Measurements from ENCODE around the gene STKLD1.
A peak's percentile ranks its signal among the peaks of the same experiment; 100 is the strongest.

STKLD1 gene

DNA sequence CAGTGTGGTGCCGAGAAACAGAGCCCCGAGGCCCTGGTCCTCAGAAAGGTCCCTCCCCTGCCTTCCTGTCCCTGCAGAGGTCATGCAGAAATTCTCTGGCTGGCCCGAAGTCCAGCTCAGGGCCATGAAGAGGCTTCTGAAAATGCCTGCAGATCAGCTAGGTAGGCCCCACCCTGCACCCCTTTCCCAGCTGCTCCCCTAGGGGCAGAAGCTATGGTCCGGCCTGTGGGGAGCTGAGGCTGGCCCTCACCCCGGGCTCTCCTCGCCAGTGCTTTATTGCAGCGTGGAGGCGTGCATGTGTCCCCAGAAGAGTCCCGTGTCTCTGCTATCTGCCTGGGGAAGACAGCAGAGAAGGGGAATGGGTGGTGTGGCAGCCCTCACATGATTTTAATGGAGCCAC is 21.7 kb downstream of the STKLD1 start:
- no peaks in the 10 kb centered on the region for H3K36me3 ChIP-seq (ENCODE audit: control insufficient read depth, insufficient read depth, low read length)
- no peak overlapping the region for H3K4me3 ChIP-seq (ENCODE audit: low read length)
- H3K9ac ChIP-seq (ENCODE audit: low read length), result no peak overlapping the region
- no peak overlapping the region for H3K27ac ChIP-seq (ENCODE audit: low read depth, low read length)
- H3K4me1 ChIP-seq (ENCODE audit: control insufficient read depth, insufficient read depth, low read length), result no peaks in the 10 kb centered on the region
- H3K27me3 ChIP-seq (ENCODE audit: control insufficient read depth, insufficient read depth, low read length), result peaks cover 2% of the 10 kb centered on the region

DNA sequence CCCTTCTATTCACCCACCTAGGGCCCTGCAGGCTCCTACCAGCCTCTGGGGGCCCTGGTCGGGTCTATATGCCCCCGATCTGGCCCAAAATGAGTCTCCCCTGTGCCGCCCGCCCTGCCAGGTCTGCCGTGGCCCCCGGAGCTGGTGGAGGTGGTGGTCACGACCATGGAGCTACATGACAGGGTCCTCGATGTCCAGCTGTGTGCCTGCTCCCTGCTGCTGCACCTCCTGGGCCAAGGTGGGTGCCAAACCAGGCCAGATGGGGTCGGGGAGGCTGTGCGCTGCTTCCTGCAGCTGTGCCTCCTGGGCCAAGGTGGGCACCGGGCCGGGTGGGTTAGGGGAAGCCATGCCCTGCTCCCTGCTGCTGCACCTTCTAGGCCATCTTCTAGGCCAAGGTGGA is 24.1 kb downstream of the STKLD1 start:
- H3K9ac ChIP-seq (ENCODE audit: low read length), result no peak overlapping the region
- H3K36me3 ChIP-seq (ENCODE audit: control insufficient read depth, insufficient read depth, low read length), result no peaks in the 10 kb centered on the region
- no peak overlapping the region for H3K4me3 ChIP-seq (ENCODE audit: low read length)
- H3K4me1 ChIP-seq (ENCODE audit: control insufficient read depth, insufficient read depth, low read length), result no peaks in the 10 kb centered on the region
- no peak overlapping the region for H3K27ac ChIP-seq (ENCODE audit: low read depth, low read length)
- H3K27me3 ChIP-seq (ENCODE audit: control insufficient read depth, insufficient read depth, low read length), result peaks cover 1% of the 10 kb centered on the region

DNA sequence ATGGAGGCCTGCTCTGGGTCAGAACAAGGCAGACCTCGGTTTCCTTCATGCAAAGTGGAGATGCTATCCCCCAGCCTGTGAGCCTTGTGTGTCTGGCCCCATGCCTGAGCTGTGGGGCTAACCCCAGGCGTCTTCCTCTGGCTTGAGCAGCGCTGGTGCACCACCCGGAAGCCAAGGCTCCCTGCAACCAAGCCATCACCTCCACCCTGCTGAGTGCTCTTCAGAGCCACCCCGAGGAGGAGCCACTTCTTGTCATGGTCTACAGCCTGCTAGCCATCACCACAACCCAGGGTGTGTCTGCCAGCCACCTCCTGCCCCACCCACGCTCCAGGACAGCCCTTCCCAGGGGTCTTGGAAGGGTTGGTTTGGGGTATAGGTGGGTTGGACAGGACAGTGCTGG is 25.4 kb downstream of the STKLD1 start:
- Histone ChIP-seq H3K27me3 (ENCODE audit: control insufficient read depth, insufficient read depth, low read length) (no peaks in the 10 kb centered on the region), H3K27ac (ENCODE audit: low read depth, low read length) (no peak overlapping the region), H3K4me1 (ENCODE audit: control insufficient read depth, insufficient read depth, low read length) (no peaks in the 10 kb centered on the region), H3K4me3 (ENCODE audit: low read length) (no peak overlapping the region), H3K9ac (ENCODE audit: low read length) (no peak overlapping the region), H3K36me3 (ENCODE audit: control insufficient read depth, insufficient read depth, low read length) (peaks cover 7% of the 10 kb centered on the region)

DNA sequence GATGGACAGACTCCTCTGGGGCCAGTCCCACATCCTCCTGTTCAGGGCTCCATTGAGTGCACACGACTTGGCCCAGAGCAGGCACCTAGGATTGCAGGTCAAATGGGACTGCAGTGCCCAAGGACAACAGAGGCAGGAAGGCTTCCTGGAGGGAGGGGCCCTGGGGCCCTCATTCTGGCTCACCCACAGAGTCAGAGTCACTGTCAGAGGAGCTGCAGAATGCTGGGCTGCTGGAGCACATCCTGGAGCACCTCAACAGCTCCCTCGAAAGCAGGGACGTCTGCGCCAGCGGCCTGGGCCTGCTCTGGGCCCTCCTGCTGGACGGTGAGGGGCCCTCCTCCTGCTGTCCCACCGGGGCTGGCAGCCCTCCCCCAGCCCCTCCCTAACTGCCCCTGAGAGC is 26.5 kb downstream of the STKLD1 start:
- H3K4me3 ChIP-seq (ENCODE audit: low read length), result no peak overlapping the region
- H3K27ac ChIP-seq (ENCODE audit: low read depth, low read length), result no peak overlapping the region
- no peaks in the 10 kb centered on the region for H3K4me1 ChIP-seq (ENCODE audit: control insufficient read depth, insufficient read depth, low read length)
- peaks cover 8% of the 10 kb centered on the region for H3K36me3 ChIP-seq (ENCODE audit: control insufficient read depth, insufficient read depth, low read length)
- no peak overlapping the region for H3K9ac ChIP-seq (ENCODE audit: low read length)
- no peaks in the 10 kb centered on the region for H3K27me3 ChIP-seq (ENCODE audit: control insufficient read depth, insufficient read depth, low read length)

DNA sequence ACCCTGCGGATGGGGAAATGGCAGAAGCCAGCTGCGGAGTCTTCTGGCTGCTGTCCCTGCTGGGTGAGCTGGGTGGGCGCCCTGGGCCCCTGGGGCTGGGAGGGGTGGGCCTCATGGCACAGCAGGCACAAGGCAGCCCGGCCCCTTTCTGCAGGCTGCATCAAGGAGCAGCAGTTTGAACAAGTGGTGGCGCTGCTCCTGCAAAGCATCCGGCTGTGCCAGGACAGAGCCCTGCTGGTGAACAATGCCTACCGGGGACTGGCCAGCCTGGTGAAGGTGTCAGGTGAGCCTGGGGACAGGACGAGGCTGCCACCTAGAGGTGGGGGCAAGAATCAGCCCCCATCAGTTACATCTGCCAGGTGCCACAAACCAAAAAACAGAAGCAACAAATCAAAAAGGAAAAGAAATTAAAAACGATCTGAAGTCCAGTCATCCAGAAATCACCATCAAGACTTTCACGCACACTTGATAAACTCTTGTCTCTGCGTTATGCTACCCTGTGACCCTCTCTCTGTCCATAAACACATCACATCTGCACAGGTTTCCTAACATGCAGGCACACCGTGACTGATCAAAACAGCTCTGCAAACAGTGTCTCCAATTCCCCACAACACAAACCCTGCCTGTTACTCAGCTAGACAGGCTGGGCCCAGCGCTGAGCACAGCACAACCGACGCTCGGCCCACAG is 27.7 kb downstream of the STKLD1 start:
- no peak overlapping the region for H3K27ac ChIP-seq (ENCODE audit: low read depth, low read length)

GRCh38 chr9:133404454-133405002 is 28.4 kb downstream of the STKLD1 start:
- Histone ChIP-seq H3K27me3 (ENCODE audit: control insufficient read depth, insufficient read depth, low read length) (no peaks in the 10 kb centered on the region), H3K4me1 (ENCODE audit: control insufficient read depth, insufficient read depth, low read length) (no peaks in the 10 kb centered on the region), H3K27ac (ENCODE audit: low read depth, low read length) (no peak overlapping the region), H3K4me3 (ENCODE audit: low read length) (no peak overlapping the region), H3K9ac (ENCODE audit: low read length) (no peak overlapping the region), H3K36me3 (ENCODE audit: control insufficient read depth, insufficient read depth, low read length) (peaks cover 12% of the 10 kb centered on the region)

More for the DNA sequence above, 27.7 kb downstream of the STKLD1 start:
- Histone ChIP-seq H3K9ac (ENCODE audit: low read length) (no peak overlapping the region), H3K4me3 (ENCODE audit: low read length) (no peak overlapping the region), H3K4me1 (ENCODE audit: control insufficient read depth, insufficient read depth, low read length) (no peaks in the 10 kb centered on the region), H3K27me3 (ENCODE audit: control insufficient read depth, insufficient read depth, low read length) (no peaks in the 10 kb centered on the region), H3K36me3 (ENCODE audit: control insufficient read depth, insufficient read depth, low read length) (peaks cover 12% of the 10 kb centered on the region)

GRCh38 chr9:133405508-133406438 is 29.6 kb downstream of the STKLD1 start:
- Histone ChIP-seq H3K4me1 (ENCODE audit: control insufficient read depth, insufficient read depth, low read length) (no peaks in the 10 kb centered on the region), H3K9ac (ENCODE audit: low read length) (no peak overlapping the region), H3K27me3 (ENCODE audit: control insufficient read depth, insufficient read depth, low read length) (no peaks in the 10 kb centered on the region), H3K4me3 (ENCODE audit: low read length) (no peak overlapping the region), H3K27ac (ENCODE audit: low read depth, low read length) (no peak overlapping the region), H3K36me3 (ENCODE audit: control insufficient read depth, insufficient read depth, low read length) (peaks cover 21% of the 10 kb centered on the region)

- H3K27ac ChIP-seq (ENCODE audit: low read depth, low read length), result no peak overlapping the region
- H3K4me3 ChIP-seq (ENCODE audit: low read length), result no peak overlapping the region
- H3K9ac ChIP-seq (ENCODE audit: low read length), result no peak overlapping the region
- no peaks in the 10 kb centered on the region for H3K4me1 ChIP-seq (ENCODE audit: control insufficient read depth, insufficient read depth, low read length)
- no peaks in the 10 kb centered on the region for H3K27me3 ChIP-seq (ENCODE audit: control insufficient read depth, insufficient read depth, low read length)
- peaks cover 24% of the 10 kb centered on the region for H3K36me3 ChIP-seq (ENCODE audit: control insufficient read depth, insufficient read depth, low read length)
These were observed 30.5 kb downstream of the STKLD1 start for GRCh38 chr9:133406480-133407307.

DNA sequence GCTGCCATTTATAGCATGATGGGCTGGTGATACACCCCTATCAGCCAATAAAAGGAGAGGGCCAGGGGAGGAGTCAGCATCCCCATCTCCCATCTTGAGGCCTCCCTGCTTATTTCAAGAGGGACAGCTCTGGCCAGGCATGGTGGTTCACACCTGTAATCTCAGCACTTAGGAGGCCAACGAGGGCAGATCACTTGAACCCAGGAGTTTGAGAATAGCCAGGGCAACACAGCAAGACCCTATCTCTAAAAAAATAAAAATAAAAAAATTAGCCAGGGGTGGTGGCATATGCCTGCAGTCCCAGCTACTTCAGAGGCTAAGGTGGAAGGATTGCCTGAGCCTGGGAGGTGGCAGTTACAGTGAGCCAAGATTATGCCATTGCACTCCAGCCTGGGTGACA is 31.9 kb downstream of the STKLD1 start:
- Histone ChIP-seq H3K36me3 (ENCODE audit: control insufficient read depth, insufficient read depth, low read length) (peaks cover 35% of the 10 kb centered on the region), H3K27ac (ENCODE audit: low read depth, low read length) (no peak overlapping the region), H3K4me3 (ENCODE audit: low read length) (no peak overlapping the region), H3K4me1 (ENCODE audit: control insufficient read depth, insufficient read depth, low read length) (no peaks in the 10 kb centered on the region), H3K9ac (ENCODE audit: low read length) (no peak overlapping the region), H3K27me3 (ENCODE audit: control insufficient read depth, insufficient read depth, low read length) (no peaks in the 10 kb centered on the region)

GRCh38 chr9:133415170-133415569 is 39.0 kb downstream of the STKLD1 start:
- H3K27ac ChIP-seq (ENCODE audit: low read depth, low read length), result no peak overlapping the region
- no peak overlapping the region for H3K9ac ChIP-seq (ENCODE audit: low read length)
- H3K27me3 ChIP-seq (ENCODE audit: control insufficient read depth, insufficient read depth, low read length), result no peaks in the 10 kb centered on the region
- no peak overlapping the region for H3K4me3 ChIP-seq (ENCODE audit: low read length)
- peaks cover 7% of the 10 kb centered on the region for H3K4me1 ChIP-seq (ENCODE audit: control insufficient read depth, insufficient read depth, low read length)
- peaks cover 34% of the 10 kb centered on the region for H3K36me3 ChIP-seq (ENCODE audit: control insufficient read depth, insufficient read depth, low read length)

- H3K27me3 ChIP-seq (ENCODE audit: control insufficient read depth, insufficient read depth, low read length), result no peaks in the 10 kb centered on the region
These were observed 41.6 kb downstream of the STKLD1 start, which contains the start of gene REXO4 for GRCh38 chr9:133417541-133418461. TSS of gene REXO4 (minus strand) at chr9:133418010. CDS start at chr9:133417844, 166 bp downstream.

More at GRCh38 chr9:133417541-133418461, 41.6 kb downstream of the STKLD1 start, which contains the start of gene REXO4:
- Histone ChIP-seq H3K36me3 (ENCODE audit: control insufficient read depth, insufficient read depth, low read length) (peaks cover 16% of the 10 kb centered on the region), H3K27ac (ENCODE audit: low read depth, low read length) (peak within 1 kb of the TSS; percentile 92), H3K4me3 (ENCODE audit: low read length) (peak within 1 kb of the TSS; percentile 91), H3K4me1 (ENCODE audit: control insufficient read depth, insufficient read depth, low read length) (peaks cover 7% of the 10 kb centered on the region), H3K9ac (ENCODE audit: low read length) (peak within 1 kb of the TSS; percentile 67)

Data from rectal smooth muscle tissue (tissue), 1 donor.